Ovary (tissue), 3 donors: ENCODE data around the gene THRA.

ENCODE experiments used
- CTCF ChIP-seq, 3 donors: fragments of 450-650 bp in 2 of 3; fragments of 200-600 bp in 1 of 3; IDR thresholded peaks; one replicate each; pipeline versions ENCODE4 v1.5.1 to v1.8.0; 2016 to 2022; ENCODE audit warnings: antibody characterized with exemption in 3 of 3, mild to moderate bottlenecking in 1 of 3
- POLR2A ChIP-seq: fragments of 450-650 bp; IDR thresholded peaks from one replicate; pipeline ENCODE4 v1.6.1; 2017; ENCODE audit warnings: antibody characterized with exemption, mild to moderate bottlenecking, moderate library complexity
- donor health status: DM: no; HTN: no; CAD: no.

DNA sequence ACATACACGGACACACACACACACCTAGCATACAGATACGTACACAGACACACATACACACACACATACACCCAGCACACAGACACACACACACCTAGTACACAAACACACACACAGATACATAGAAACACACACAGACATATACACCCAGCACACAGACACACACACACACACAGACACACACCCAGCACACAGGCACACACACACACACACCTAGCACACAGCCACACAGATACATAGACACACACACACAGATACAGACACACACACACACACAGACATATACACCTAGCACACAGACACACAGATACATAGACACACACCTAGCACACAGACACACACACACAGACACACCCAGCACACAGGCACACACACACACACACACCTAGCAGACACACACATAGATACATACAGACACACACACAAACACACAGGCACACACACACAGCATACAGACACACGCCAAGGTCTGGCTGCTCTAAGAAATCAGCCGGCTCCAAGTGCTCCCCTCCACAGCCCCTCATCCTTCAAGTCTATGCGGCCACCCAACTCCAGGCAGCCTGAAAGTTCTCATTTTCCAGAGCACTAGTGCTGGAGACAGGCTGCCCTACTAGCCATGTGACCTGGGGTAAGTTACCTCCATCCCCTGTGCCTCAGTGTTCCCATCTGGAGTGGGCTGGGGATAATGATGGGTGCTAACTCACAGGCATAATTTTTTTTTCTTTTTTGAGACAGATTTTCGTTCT, 24.5 kb downstream of the THRA start:
- TF ChIP-seq CTCF (IDR thresholded peaks at IDR 0.05) (no peak), POLR2A (no peak)
